GM18499 (cell line): ENCODE data around the gene CHIA.

Experiments used
- ATAC-seq: cut with Tn5 transposase; IDR thresholded peaks from one replicate; pipeline ENCODE4 v1.9.1; 2021; ENCODE audit warnings: moderate number of reproducible peaks; ENCODE audit not compliant: insufficient read depth, unreplicated experiment

Gene CHIA

GRCh38 chr1:111290630-111291029, at the start of gene CHIA:
Gene CHIA, plus strand, starts transcription at chr1:111290851. Its CDS starts 19,617 bp downstream, at chr1:111310468.
- ATAC-seq, result no peak

GRCh38 chr1:111241797-111242196, 48.9 kb upstream of the CHIA start:
- no peak for ATAC-seq

- no peak for ATAC-seq
Observed at GRCh38 chr1:111242805-111243523, 47.7 kb upstream of the CHIA start.

GRCh38 chr1:111247125-111247838, 43.4 kb upstream of the CHIA start:
- ATAC-seq, result no peak

GRCh38 chr1:111249960-111250359, 40.7 kb upstream of the CHIA start:
- ATAC-seq, result no peak

GRCh38 chr1:111251570-111251969, 39.1 kb upstream of the CHIA start:
- ATAC-seq, result no peak

- no peak for ATAC-seq
Observed at GRCh38 chr1:111252786-111253185, 37.9 kb upstream of the CHIA start.

- ATAC-seq, result no peak
Observed at GRCh38 chr1:111253876-111254275, 36.8 kb upstream of the CHIA start.

- no peak for ATAC-seq
Observed at GRCh38 chr1:111256988-111257658, 33.5 kb upstream of the CHIA start.

GRCh38 chr1:111267801-111268508, 22.7 kb upstream of the CHIA start:
- no peak for ATAC-seq

- no peak for ATAC-seq
Observed at GRCh38 chr1:111269825-111270406, 20.7 kb upstream of the CHIA start.

GRCh38 chr1:111270771-111271463, 19.7 kb upstream of the CHIA start:
- ATAC-seq, result no peak

GRCh38 chr1:111271464-111271801, 19.2 kb upstream of the CHIA start:
- no peak for ATAC-seq

- ATAC-seq, result no peak
Observed at GRCh38 chr1:111272081-111272480, 18.6 kb upstream of the CHIA start.

GRCh38 chr1:111274653-111275052, 16.0 kb upstream of the CHIA start:
- no peak for ATAC-seq

- ATAC-seq, result no peak
Observed at GRCh38 chr1:111275079-111275478, 15.6 kb upstream of the CHIA start.

GRCh38 chr1:111275780-111276433, 14.7 kb upstream of the CHIA start:
- ATAC-seq, result no peak

GRCh38 chr1:111279144-111279543, 11.5 kb upstream of the CHIA start:
- no peak for ATAC-seq

GRCh38 chr1:111280267-111280666, 10.4 kb upstream of the CHIA start:
- ATAC-seq, result no peak
